GM13976 (cell line): ENCODE results near the gene EFNA1.
"Not testable (repeated sequence)": the region's sequence is repeated elsewhere in the genome, so short reads cannot be mapped to it uniquely, and the experiment has no call there.

Source experiments
- DNase-seq: peaks from one replicate; pipeline ENCODE4 v3.0.0; 2012; ENCODE audit warnings: low spot score
- in situ Hi-C: fragments of 300-500 bp; cut with MboI; formaldehyde crosslinking; loops from one replicate; pipeline ENCODE4 v1.12.0; 2022; ENCODE audit warnings: low sequenced_read_pairs, mixed read lengths, inconsistent platforms; ENCODE audit not compliant: unreplicated experiment
- TF ChIP-seq, protein P1 (sequence below): IDR thresholded peaks from 2 replicates; pipeline ENCODE4 v1.5.1; 2012; ENCODE audit warnings: borderline replicate concordance, mild to moderate bottlenecking; ENCODE audit not compliant: insufficient read depth; ENCODE audit errors: extremely low read depth, missing control alignments, control extremely low read depth

EFNA1 gene

DNA sequence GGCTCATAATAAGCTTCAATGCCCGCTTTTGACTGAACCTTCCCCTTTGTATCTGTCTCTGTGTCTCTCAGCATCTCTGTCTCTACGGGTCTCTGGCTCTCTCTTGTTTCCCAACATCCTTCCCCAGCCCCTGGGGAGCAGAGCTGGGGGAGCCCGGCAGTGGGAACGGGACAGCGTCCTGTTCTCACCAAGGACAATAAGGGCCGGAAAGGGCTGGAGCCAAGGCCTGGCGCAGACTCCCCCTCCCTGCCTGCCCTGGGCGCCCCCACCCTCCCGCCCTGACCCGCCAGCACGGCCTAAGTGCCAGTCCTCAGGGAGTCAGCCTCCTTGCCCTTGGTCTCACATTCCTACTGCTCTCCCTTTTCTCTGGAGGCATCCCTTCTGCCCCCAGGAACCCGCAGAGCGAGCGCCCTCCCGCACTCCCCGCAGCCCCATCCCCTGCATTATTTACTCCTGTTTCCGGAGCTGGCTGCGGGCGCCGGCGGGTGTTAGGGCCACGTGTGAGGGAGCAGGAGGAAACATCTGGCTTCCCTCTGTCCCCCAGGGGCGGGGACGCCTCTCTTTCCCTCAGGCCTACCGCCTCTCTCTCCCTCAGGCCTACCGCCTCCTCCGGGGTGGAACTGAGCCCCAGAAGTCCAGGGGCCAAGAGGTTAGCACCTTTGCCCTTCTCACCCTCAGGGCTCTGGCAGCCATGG lies 38.9 kb downstream of the EFNA1 start:
- DNase-seq: peak; percentile 28
- TF ChIP-seq, protein P1, sequence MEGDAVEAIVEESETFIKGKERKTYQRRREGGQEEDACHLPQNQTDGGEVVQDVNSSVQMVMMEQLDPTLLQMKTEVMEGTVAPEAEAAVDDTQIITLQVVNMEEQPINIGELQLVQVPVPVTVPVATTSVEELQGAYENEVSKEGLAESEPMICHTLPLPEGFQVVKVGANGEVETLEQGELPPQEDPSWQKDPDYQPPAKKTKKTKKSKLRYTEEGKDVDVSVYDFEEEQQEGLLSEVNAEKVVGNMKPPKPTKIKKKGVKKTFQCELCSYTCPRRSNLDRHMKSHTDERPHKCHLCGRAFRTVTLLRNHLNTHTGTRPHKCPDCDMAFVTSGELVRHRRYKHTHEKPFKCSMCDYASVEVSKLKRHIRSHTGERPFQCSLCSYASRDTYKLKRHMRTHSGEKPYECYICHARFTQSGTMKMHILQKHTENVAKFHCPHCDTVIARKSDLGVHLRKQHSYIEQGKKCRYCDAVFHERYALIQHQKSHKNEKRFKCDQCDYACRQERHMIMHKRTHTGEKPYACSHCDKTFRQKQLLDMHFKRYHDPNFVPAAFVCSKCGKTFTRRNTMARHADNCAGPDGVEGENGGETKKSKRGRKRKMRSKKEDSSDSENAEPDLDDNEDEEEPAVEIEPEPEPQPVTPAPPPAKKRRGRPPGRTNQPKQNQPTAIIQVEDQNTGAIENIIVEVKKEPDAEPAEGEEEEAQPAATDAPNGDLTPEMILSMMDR: no peak
- in situ Hi-C loops: loop anchor here (5.0 kb wide), 1 partner anchor 74 kb away; no protein-coding TSS in a partner anchor

DNA sequence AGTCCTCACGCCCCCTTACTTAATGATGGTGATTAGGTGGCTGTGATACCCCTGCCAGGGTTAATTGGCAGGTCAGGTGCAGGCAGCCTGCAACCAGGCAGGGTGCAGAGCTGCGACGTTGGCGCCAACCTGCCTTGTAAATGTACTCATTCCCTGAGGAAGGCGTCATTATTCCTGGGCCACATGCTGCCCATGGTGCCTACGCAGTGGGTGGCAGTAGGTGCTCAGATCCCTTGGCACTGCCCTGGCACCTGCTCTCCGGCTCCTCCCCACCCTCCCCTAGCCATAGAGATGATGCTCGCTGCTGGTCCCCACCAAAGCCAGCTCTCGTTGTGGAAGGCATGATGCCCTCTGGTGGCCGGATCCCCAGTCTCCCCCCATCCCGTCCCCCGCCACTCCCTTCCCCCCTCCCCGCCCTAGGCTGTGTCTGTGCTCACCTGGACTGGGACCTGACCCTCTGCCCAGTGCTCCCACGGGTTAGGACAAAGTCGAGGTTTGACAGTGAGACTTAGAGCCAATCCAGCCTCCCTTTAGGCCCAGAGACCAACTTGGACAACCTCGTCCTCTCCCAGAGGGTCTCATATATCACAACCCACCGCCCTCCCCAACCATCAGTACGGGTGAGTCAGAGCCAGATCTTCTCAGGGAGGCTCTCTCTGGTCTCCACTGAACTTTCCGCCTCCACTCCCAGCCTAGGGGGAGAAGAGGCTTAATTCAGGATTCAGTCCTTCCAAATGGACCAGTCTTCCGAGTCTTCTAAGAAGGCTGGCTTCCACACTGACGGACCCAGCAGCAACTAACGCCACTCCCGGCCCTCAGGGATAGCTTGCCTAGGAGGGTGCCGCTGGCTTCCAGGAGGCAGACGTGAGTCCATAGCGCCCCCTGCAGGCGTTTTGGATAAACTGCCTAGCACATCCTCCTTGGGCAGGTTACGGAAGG lies 39.8 kb downstream of the EFNA1 start:
- peak; percentile 85 for DNase-seq
- TF ChIP-seq, protein P1: peak; percentile 91
- in situ Hi-C loops: loop anchor here (5.0 kb wide), 1 partner anchor 75 kb away; no protein-coding TSS in a partner anchor

DNA sequence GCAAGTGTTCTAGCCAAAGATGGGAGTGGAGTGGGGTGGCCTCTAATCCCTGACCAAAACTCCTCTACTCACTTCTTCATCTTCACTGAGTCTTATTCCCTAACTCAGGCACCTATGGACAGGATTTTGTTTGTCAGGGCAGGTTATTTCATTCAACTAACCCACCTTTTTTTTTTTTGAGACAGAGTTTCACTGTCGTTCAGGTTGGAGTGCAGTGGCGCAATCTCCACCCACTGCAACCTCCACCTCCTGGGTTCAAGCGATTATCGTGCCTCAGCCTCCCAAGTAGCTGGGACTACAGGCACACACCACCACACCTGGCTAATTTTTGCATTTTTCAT lies 40.4 kb downstream of the EFNA1 start:
- in situ Hi-C loops: loop anchor here (5.0 kb wide), 1 partner anchor 76 kb away; no protein-coding TSS in a partner anchor
- not testable (repeated sequence) for DNase-seq

DNA sequence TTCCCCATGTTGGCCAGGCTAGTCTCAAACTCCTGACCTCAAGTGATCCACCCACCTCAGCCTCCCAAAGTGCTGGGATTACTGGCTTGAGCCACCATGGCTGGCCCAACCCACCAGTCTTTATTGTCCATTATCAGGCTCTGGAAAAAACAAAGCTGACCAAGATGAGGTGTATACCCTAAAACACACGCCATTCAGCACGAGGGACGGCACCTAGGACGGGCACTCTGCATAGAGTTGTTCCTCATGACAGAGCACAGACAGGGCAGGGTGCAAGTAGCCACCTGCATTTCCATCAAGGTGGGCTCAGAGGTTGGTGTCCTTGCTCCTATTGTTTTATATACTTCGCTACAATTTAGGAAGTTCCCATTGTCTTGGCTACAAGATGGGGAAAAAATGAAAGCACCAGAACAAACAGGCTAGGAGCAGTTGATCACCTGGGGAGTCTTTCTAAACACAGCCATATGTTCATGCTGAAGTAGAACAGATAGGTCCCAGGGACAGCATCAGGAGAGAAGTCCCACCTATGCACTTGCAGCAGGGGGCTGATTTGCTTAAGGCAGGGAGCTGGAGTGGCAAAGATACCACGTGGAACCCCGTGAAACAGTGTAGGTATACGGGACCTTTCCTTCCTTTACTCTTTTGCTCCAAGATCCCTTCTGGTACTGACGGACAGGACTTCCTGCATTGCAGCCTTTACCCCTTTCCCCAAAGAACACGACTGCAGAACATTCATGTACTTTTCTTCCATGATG lies 41.0 kb downstream of the EFNA1 start:
- in situ Hi-C loops: loop anchor here (5.0 kb wide), 1 partner anchor 76 kb away; no protein-coding TSS in a partner anchor
- DNase-seq: no peak
- TF ChIP-seq, protein P1: no peak

DNA sequence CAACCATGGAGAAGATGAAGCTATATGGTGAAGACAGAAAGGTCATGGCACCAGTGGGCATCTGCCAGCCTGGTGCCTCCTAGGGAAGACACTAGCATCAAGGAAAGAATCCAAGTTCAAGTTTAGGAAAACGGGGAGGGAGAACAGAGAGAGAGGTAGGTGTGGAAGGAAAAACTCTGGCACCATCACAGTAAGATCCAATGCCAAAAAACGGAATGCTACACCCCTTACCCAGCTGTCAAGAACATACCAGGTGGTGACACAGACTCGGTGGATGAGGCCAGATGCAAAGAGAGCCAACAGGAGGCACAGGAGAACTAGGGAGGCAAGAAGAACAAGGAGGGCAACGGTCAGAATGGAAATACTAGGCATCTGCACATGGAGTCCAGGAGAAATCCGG lies 41.9 kb downstream of the EFNA1 start:
- in situ Hi-C loops: loop anchor here (5.0 kb wide), 1 partner anchor 77 kb away; no protein-coding TSS in a partner anchor
- DNase-seq: no peak
- TF ChIP-seq, protein P1: no peak

DNA sequence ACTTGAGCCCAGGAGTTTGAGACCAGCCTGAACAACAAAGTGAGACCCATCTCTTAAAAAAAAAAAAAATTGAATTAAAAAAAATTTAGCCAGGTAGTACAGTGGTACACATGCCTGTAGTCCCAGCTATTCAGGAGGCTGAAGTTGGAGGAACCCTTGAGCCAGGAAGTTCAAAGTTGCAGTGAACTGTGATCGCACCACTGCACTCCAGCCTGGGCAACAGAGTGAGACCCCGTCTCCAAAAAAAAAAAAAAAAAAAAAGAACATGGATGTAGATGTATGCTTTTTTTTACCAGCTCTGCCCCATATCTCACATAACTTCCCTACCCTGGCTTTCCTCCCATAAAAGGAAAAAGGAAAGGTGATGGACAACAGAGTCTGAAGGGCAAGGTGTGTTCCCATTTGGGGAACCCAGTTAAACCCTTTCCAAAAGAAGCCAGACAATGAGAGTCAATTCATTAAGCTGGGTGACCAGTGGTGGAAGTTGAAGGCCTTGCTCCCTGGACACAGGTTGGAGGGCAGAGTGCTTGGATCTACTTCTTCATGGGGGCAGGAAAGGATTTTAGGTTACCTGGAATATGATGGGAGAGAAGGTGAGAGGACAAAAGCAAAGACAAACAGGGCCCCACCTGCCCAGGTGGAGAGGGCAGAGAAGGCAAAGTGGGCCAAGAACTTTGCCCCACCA lies 42.6 kb downstream of the EFNA1 start:
- DNase-seq: no peak
- TF ChIP-seq, protein P1: no peak
- in situ Hi-C loops: no loop called here
